Heart left ventricle (tissue), 16 donors: Measurements from ENCODE around the gene XPOT. TPM values are rescaled to one million over a fixed set of nuclear protein-coding genes. Genes with fewer than 3 reads are reported as not detected.

ENCODE experiments used
- ATAC-seq, 4 donors: fragments of 200-7000 bp; cut with Tn5 transposase; one replicate each; pipeline ENCODE4 v1.9.1; 2020 to 2022; ENCODE audit warnings: moderate library complexity in 4 of 4, mild to moderate bottlenecking in 3 of 4, moderate number of reproducible peaks in 1 of 4
- DNase-seq, 5 donors: peaks; one replicate each; pipeline ENCODE4 v3.0.0-alpha.2; 2020
- H3K27ac ChIP-seq, 12 donors: fragments of 200-600 bp; sonication (generic) in 4 of 12; one replicate each; pipeline versions ENCODE4 v1.5.0 to v1.8.0; 2016 to 2022; ENCODE audit warnings: mild to moderate bottlenecking in 2 of 12
- H3K27me3 ChIP-seq, 9 donors: fragments of 200-600 bp; sonication (generic) in 2 of 9; one replicate each; pipeline versions ENCODE4 v1.5.1 to v1.8.0; 2016 to 2022; ENCODE audit warnings: mild to moderate bottlenecking in 3 of 9
- H3K36me3 ChIP-seq, 9 donors: fragments of 200-600 bp; sonication (generic) in 2 of 9; one replicate each; pipeline versions ENCODE4 v1.5.0 to v1.8.0; 2018 to 2022; ENCODE audit warnings: mild to moderate bottlenecking in 2 of 9
- H3K4me1 ChIP-seq, 12 donors: fragments of 200-600 bp; sonication (generic) in 4 of 12; one replicate each; pipeline versions ENCODE4 v1.5.0 to v1.8.0; 2016 to 2022; ENCODE audit warnings: mild to moderate bottlenecking in 3 of 12
- H3K4me3 ChIP-seq, 12 donors: fragments of 200-600 bp; sonication (generic) in 4 of 12; one replicate each; pipeline versions ENCODE4 v1.5.0 to v1.8.0; 2017 to 2022; ENCODE audit warnings: mild to moderate bottlenecking in 9 of 12, moderate library complexity in 4 of 12
- H3K9me3 ChIP-seq, 12 donors: fragments of 200-600 bp; sonication (generic) in 4 of 12; one replicate each; pipeline versions ENCODE4 v1.5.0 to v1.8.0; 2016 to 2022; ENCODE audit warnings: mild to moderate bottlenecking in 1 of 12
- POLR2A ChIP-seq, 2 donors: fragments of 450-650 bp; IDR thresholded peaks; one replicate each; pipeline ENCODE4 v1.6.1; 2017; ENCODE audit warnings: antibody characterized with exemption in 2 of 2, mild to moderate bottlenecking in 2 of 2, moderate library complexity in 2 of 2
- WGBS, 4 donors: extraction: QIAGEN DNeasy Blood & Tissue Kit in 2 of 4; methylation state at CpG; one replicate each; pipeline versions ENCODE4 v1.1.5 to v1.1.7; 2013 to 2018; 5-methylcytosine and 5-hydroxymethylcytosine counted together
- intact Hi-C, 10 donors: fragments of 100-400 bp; cut with DNase I; formaldehyde crosslinking; loops; one replicate each; pipeline versions ENCODE4 v1.11.1 to v1.14.2; 2022
- polyA plus RNA-seq, 2 donors: library from polyadenylated mRNA; stranded (reverse); fragments of 200-250 nt; gene quantifications; one replicate each; pipeline ENCODE4 v1.2.3, GENCODE V29; 2013
- total RNA-seq, 9 donors: library from RNA; depleted of rRNA in 2 of 9; stranded (reverse); fragments of >200 nt in 2 of 9; fragmentation: NEBNext Ultra II Directional in 3 of 9; extraction: Animal tissue kit (Norgen Biotek cat#: 25700) in 3 of 9; gene quantifications; one replicate each; pipeline versions ENCODE4 v1.1.0 to v1.2.4, GENCODE V29; 2016 to 2023
- TF ChIP-seq, protein P1 (sequence below), 12 donors: fragments of 200-600 bp; sonication (generic) in 4 of 12; IDR thresholded peaks; one replicate each; pipeline versions ENCODE4 v1.5.0 to v1.8.0; 2018 to 2022; ENCODE audit warnings: antibody characterized with exemption in 12 of 12, mild to moderate bottlenecking in 5 of 12
- donor health status: ischemic (EF 13 %, LVEDD 7.1; RV severe dilation, severe dysfunction).
- donor health status: healthy with polysubstance abuse.
- donor health status: DM: no; HTN: yes; CAD: no.
- donor health status: DM: no; HTN: no; CAD: no.
- donor health status: ischemic (EF 25% LVEDD 6.9; RV normal size, moderate dysfunction).
- donor health status: ischemic (EF 25% LVEDD 5.7; RV mildly dilated, moderate dysfunction).
- donor health status: healthy.
- donor health status: DM: yes; HTN: yes; CAD: no.
- donor health status: ischemic (EF 35%, LVEDD 5.7; RV mildly dilated, moderate dysfunction).
- donor health status: nonischemic (EF 11% LVEDD 7.7; RV severe dilation, severe dysfunction).
- donor health status: DM: yes; HTN: yes; CAD: no.
- donor health status: PGD.
- donor health status: ischemic (EF 29% LVEDD 5.4; RV normal size, mild dysfunction).
- donor health status: nonischemic (EF 23%, LVEDD 6.1; RV moderate dilation, normal function).

Gene XPOT
- total and polyA plus RNA-seq, 11 donors: 6.3 to 37.6 (median 22.0) TPM

DNA sequence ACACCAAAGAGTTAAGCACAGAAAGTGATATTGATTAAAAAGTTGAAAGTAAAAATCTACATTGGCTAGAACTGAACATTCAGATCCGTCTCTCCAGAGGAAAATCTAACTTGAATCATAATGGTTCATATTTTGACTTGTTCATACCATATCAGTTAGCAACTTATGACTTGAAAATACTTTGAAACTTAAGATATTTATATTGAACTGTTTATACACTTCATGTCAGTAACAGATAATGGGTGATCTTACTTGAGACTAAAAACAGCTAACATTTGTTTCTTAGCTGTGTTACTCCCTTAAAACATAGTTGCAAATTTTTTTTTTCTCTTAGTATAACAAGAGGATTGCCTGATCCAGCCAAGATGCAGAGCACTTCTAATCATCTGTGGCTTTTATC lies 51.3 kb downstream of the XPOT start:
- WGBS, 4 donors: 89 to 100% (median 90%) methylated on average over 1 of the region's 1 CpG
- Histone ChIP-seq H3K27ac (peak overlapping the region in 1 of 12 donors; percentile 40), H3K36me3 (peaks cover 0 to 34% (median 3%) of the 10 kb centered on the region in 9 donors), H3K4me1 (peaks cover 0 to 70% (median 27%) of the 10 kb centered on the region in 12 donors), H3K9me3 (no peaks in the 10 kb centered on the region), H3K4me3 (no peak overlapping the region), H3K27me3 (no peaks in the 10 kb centered on the region)
- TF ChIP-seq POLR2A (IDR thresholded peaks at IDR 0.05): no peak
- TF ChIP-seq, protein P1, sequence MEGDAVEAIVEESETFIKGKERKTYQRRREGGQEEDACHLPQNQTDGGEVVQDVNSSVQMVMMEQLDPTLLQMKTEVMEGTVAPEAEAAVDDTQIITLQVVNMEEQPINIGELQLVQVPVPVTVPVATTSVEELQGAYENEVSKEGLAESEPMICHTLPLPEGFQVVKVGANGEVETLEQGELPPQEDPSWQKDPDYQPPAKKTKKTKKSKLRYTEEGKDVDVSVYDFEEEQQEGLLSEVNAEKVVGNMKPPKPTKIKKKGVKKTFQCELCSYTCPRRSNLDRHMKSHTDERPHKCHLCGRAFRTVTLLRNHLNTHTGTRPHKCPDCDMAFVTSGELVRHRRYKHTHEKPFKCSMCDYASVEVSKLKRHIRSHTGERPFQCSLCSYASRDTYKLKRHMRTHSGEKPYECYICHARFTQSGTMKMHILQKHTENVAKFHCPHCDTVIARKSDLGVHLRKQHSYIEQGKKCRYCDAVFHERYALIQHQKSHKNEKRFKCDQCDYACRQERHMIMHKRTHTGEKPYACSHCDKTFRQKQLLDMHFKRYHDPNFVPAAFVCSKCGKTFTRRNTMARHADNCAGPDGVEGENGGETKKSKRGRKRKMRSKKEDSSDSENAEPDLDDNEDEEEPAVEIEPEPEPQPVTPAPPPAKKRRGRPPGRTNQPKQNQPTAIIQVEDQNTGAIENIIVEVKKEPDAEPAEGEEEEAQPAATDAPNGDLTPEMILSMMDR (IDR thresholded peaks at IDR 0.05): no peak
- intact Hi-C loops: loop anchor here in 2 of 10 donors (10.0 kb wide), 2 partner anchors 51 to 159 kb away; partner anchors contain the start of genes RASSF3 (in 1 of the 2) and XPOT (in 1 of the 2)
- no peak for DNase-seq
- no peak for ATAC-seq

DNA sequence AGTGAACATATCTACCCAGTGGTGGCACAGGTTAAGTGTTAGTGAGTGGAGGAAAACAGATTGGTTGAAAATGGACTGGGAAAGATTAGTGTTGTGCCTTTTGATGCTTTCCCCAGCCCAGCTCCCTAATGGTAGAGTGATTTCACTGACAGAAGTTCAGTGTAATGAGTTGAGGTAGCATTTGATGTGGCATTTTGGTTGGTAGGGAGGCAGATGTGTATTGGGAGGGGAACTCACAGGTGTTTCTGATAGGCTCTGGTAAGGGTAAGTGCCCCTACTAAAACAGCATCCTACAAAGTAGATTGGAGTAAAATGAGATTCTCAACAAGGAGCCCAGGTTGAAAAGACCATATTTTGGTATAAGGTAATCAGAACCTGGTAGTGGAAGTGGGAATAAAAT lies 51.9 kb downstream of the XPOT start:
- no peak for DNase-seq
- TF ChIP-seq, protein P1 (IDR thresholded peaks at IDR 0.05): no peak
- TF ChIP-seq POLR2A (IDR thresholded peaks at IDR 0.05): no peak
- Histone ChIP-seq H3K4me3 (no peak overlapping the region), H3K27ac (peak overlapping the region in 1 of 12 donors; percentile 40), H3K36me3 (peaks cover 0 to 40% (median 7%) of the 10 kb centered on the region in 9 donors), H3K9me3 (no peaks in the 10 kb centered on the region), H3K27me3 (no peaks in the 10 kb centered on the region), H3K4me1 (peaks cover 0 to 64% (median 24%) of the 10 kb centered on the region in 12 donors)
- intact Hi-C loops: loop anchor here in 2 of 10 donors (10.0 kb wide), 2 partner anchors 51 to 159 kb away; partner anchors contain the start of genes RASSF3 (in 1 of the 2) and XPOT (in 1 of the 2)
- no peak for ATAC-seq

DNA sequence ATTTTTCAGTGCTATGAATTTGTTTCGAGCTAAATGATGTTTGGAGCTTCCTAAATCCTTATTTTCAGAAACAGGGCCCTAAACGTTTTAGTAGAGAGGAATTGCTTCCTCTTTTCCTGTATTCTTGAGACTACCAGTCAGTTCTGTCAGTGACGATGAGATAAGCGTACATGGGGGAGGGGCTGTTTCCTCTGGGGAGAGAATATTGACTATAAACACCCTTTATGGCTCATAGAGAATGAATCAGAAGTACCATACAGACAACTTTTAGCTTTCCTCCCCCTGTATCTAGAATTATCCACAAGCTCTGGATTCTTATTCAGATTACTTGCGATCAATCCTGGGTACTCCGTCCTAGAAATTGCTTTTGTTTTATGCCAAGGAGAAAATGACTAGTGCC lies 52.8 kb downstream of the XPOT start:
- Histone ChIP-seq H3K27me3 (no peaks in the 10 kb centered on the region), H3K36me3 (peaks cover 0 to 49% (median 16%) of the 10 kb centered on the region in 9 donors), H3K4me3 (no peak overlapping the region), H3K9me3 (no peaks in the 10 kb centered on the region), H3K27ac (peak overlapping the region in 3 of 12 donors; percentile 9 to 73 (median 23)), H3K4me1 (peaks cover 0 to 61% (median 20%) of the 10 kb centered on the region in 12 donors)
- ATAC-seq (no peak), DNase-seq (no peak)
- no peak for TF ChIP-seq POLR2A (IDR thresholded peaks at IDR 0.05)
- TF ChIP-seq, protein P1 (IDR thresholded peaks at IDR 0.05): no peak
- intact Hi-C loops: loop anchor here in 2 of 10 donors (10.0 kb wide), 2 partner anchors 52 to 158 kb away; partner anchors contain the start of genes RASSF3 (in 1 of the 2) and XPOT (in 1 of the 2)
- WGBS, 4 donors: 54 to 59% (median 56%) methylated on average over 6 of the region's 6 CpGs

DNA sequence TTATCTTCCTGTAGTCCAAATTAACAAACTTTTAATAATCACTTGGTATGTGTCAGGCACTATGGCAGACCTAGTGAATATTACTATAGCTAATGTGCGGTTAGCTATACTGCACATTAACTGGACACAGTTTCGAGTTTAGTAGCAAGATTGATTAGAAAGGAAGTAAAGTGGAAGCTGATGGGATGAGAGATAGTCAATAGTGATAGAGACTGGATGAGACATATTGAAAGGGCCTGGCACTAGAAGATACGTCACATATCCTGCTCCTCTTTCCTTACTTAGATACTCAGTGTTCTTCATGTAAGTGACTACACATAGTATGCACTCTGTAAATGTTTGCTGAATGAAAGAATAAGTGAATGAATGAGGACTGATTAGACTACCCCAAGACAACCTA lies 53.3 kb downstream of the XPOT start:
- Histone ChIP-seq H3K27me3 (no peaks in the 10 kb centered on the region), H3K4me1 (peaks cover 0 to 61% (median 20%) of the 10 kb centered on the region in 12 donors), H3K36me3 (peaks cover 0 to 53% (median 21%) of the 10 kb centered on the region in 9 donors), H3K4me3 (no peak overlapping the region), H3K9me3 (no peaks in the 10 kb centered on the region), H3K27ac (peak overlapping the region in 3 of 12 donors; percentile 9 to 73 (median 23))
- TF ChIP-seq, protein P1 (IDR thresholded peaks at IDR 0.05): no peak
- TF ChIP-seq POLR2A (IDR thresholded peaks at IDR 0.05): no peak
- 74 to 86% (median 82%) methylated on average over 3 of the region's 3 CpGs for WGBS, 4 donors
- intact Hi-C loops: loop anchor here in 2 of 10 donors (10.0 kb wide), 2 partner anchors 53 to 157 kb away; partner anchors contain the start of genes RASSF3 (in 1 of the 2) and XPOT (in 1 of the 2)
- no peak for DNase-seq
- ATAC-seq: no peak
